Naive thymus-derived CD4-positive, alpha-beta T cell (primary cell): ENCODE data around the gene MCOLN1. TPM values are rescaled to one million over a fixed set of nuclear protein-coding genes. Genes with fewer than 3 reads are reported as not detected.

Source experiments
- ATAC-seq: fragments of 150-1000 bp; cut with Tn5 transposase; 2 replicates; pipeline ENCODE4 v1.10.0; 2021; ENCODE audit warnings: mild to moderate bottlenecking, moderate library complexity
- CTCF ChIA-PET: fragments of 350-600 bp; sonication (Branson Sonifier 250); formaldehyde crosslinking; loops from one replicate; lab custom pipeline; 2021; ENCODE audit warnings: antibody characterized with exemption; lab: Charles Lee
- POLR2A ChIA-PET: fragments of 350-600 bp; sonication (Branson Sonifier 250); formaldehyde crosslinking; loops from one replicate; lab custom pipeline; 2021; ENCODE audit warnings: antibody characterized with exemption, inconsistent platforms; lab: Charles Lee
- DNase-seq, 9 donors: peaks; one replicate each; pipeline versions ENCODE4 v3.0.0 to v3.0.0-alpha.2; 2020 to 2022; ENCODE audit warnings: mixed read lengths in 1 of 9
- H3K27ac ChIP-seq: one replicate; pipeline ENCODE4 v1.7.0; 2013; ENCODE audit warnings: mild to moderate bottlenecking, low read depth, low read length, moderate library complexity
- H3K27me3 ChIP-seq, 2 donors: one replicate each; pipeline ENCODE4 v1.7.0; 2013; ENCODE audit warnings: low read length in 2 of 2, mild to moderate bottlenecking in 2 of 2, moderate library complexity in 2 of 2; ENCODE audit not compliant: control insufficient read depth in 2 of 2, insufficient read depth in 2 of 2
- H3K36me3 ChIP-seq, 3 experiments: 1 replicate in 2 of 3; 2 replicates in 1 of 3; pipeline ENCODE4 v1.7.0; 2013; ENCODE audit warnings: low read length in 3 of 3, mild to moderate bottlenecking in 3 of 3, moderate library complexity in 1 of 3; ENCODE audit not compliant: insufficient read depth in 3 of 3, control insufficient read depth in 2 of 3
- H3K4me1 ChIP-seq, 2 donors: one replicate each; pipeline ENCODE4 v1.7.0; 2013; ENCODE audit warnings: low read length in 2 of 2, mild to moderate bottlenecking in 2 of 2, moderate library complexity in 1 of 2; ENCODE audit not compliant: control insufficient read depth in 2 of 2, insufficient read depth in 2 of 2
- H3K4me3 ChIP-seq: 2 replicates; pipeline ENCODE4 v1.7.0; 2013; ENCODE audit warnings: mild to moderate bottlenecking, low read length
- H3K9me3 ChIP-seq, 3 experiments: 1 replicate in 2 of 3; 2 replicates in 1 of 3; pipeline ENCODE4 v1.7.0; 2013; ENCODE audit warnings: low read length in 3 of 3; ENCODE audit not compliant: control insufficient read depth in 2 of 3
- H3K27ac Mint-ChIP-seq, 9 donors: one replicate each; pipeline ENCODE4 v1.8.0; 2020 to 2022; ENCODE audit warnings: mixed read lengths in 9 of 9, mild to moderate bottlenecking in 8 of 9, moderate library complexity in 5 of 9, inconsistent platforms in 2 of 9
- H3K27me3 Mint-ChIP-seq, 5 donors: one replicate each; pipeline ENCODE4 v1.8.0; 2021 to 2022; ENCODE audit warnings: mixed read lengths in 5 of 5, mild to moderate bottlenecking in 1 of 5
- H3K36me3 Mint-ChIP-seq, 5 donors: one replicate each; pipeline ENCODE4 v1.8.0; 2020 to 2022; ENCODE audit warnings: mixed read lengths in 5 of 5, mild to moderate bottlenecking in 3 of 5, inconsistent platforms in 1 of 5
- H3K4me1 Mint-ChIP-seq, 7 donors: one replicate each; pipeline ENCODE4 v1.8.0; 2020 to 2022; ENCODE audit warnings: mixed read lengths in 7 of 7, mild to moderate bottlenecking in 3 of 7, inconsistent platforms in 1 of 7
- H3K4me3 Mint-ChIP-seq, 10 donors: one replicate each; pipeline ENCODE4 v1.8.0; 2020 to 2022; ENCODE audit warnings: mild to moderate bottlenecking in 10 of 10, mixed read lengths in 10 of 10, moderate library complexity in 6 of 10, inconsistent platforms in 2 of 10
- H3K9me3 Mint-ChIP-seq, 11 donors: one replicate each; pipeline ENCODE4 v1.8.0; 2020 to 2022; ENCODE audit warnings: mixed read lengths in 11 of 11, mild to moderate bottlenecking in 4 of 11, inconsistent platforms in 1 of 11, moderate library complexity in 1 of 11
- intact Hi-C, 2 donors: fragments of 100-400 bp; cut with micrococcal nuclease; formaldehyde crosslinking; loops; one replicate each; pipeline ENCODE4 v1.15.1; 2023
- polyA plus RNA-seq, 2 donors: library from polyadenylated mRNA; unstranded; fragments of 300-500 nt; fragmentation: Illumina TruSeq; gene quantifications; one replicate each; pipeline ENCODE4 v1.2.3, GENCODE V29; 2021
- total RNA-seq, 6 experiments: library from RNA in 5 of 6; stranded (reverse) in 5 of 6; gene quantifications; 1 replicate in 5 of 6; 2 replicates in 1 of 6; pipeline ENCODE4 v1.2.3 and lab custom pipeline; 2021 to 2026

Gene MCOLN1
- total and polyA plus RNA-seq, 7 experiments from 2014 or later = 8.8 to 49.2 (median 14.8) TPM

- POLR2A ChIA-PET = interaction anchor here (0.8 kb wide), 1 partner anchor 26 kb away, joined by 3 read pairs; no protein-coding TSS in a partner anchor
- peak within 1 kb of the TSS; percentile 77 to 98 (median 85) for H3K4me3 Mint-ChIP-seq
- intact Hi-C loops = loop anchor here in 1 of 2 donors (2.0 kb wide), 1 partner anchor 19 kb away; the partner anchor contains the start of gene PNPLA6
- CTCF ChIA-PET = no interaction called here
- peak in 1 of 9 donors; percentile 57 for DNase-seq
- peaks cover 0 to 4% (median 0%) of the 10 kb centered on the region in 5 donors for H3K36me3 Mint-ChIP-seq
- H3K27me3 Mint-ChIP-seq = peaks cover 0 to 43% (median 10%) of the 10 kb centered on the region in 5 donors
- H3K4me1 Mint-ChIP-seq = peaks cover 7 to 26% (median 17%) of the 10 kb centered on the region in 7 donors
- Histone ChIP-seq H3K36me3 (no peaks in the 10 kb centered on the region), H3K27me3 (no peaks in the 10 kb centered on the region), H3K27ac (no peak within 1 kb of the TSS), H3K4me3 (peak within 1 kb of the TSS; percentile 34), H3K9me3 (no peaks in the 10 kb centered on the region), H3K4me1 (peaks cover 0 to 9% of the 10 kb centered on the region in 2 donors)
- peak; percentile 80 for ATAC-seq
- H3K9me3 Mint-ChIP-seq = peaks cover 0 to 2% (median 0%) of the 10 kb centered on the region in 11 donors
- H3K27ac Mint-ChIP-seq = peak within 1 kb of the TSS in 8 of 9 donors; percentile 55 to 89 (median 64)
These were observed 6.7 kb upstream of the MCOLN1 start, which contains the start of gene ZNF358 for GRCh38 chr19:7515645-7516151. Gene ZNF358 (plus strand): TSS chr19:7516103. CDS start chr19:7519243, 3,140 bp downstream.

GRCh38 chr19:7516333-7516732, 6.1 kb upstream of the MCOLN1 start:
- CTCF ChIA-PET = no interaction called here
- no peak for DNase-seq
- Mint-ChIP-seq H3K4me1 (peaks cover 7 to 26% (median 17%) of the 10 kb centered on the region in 7 donors), H3K36me3 (peaks cover 0 to 4% (median 0%) of the 10 kb centered on the region in 5 donors), H3K9me3 (peaks cover 0 to 2% (median 0%) of the 10 kb centered on the region in 11 donors), H3K27me3 (peaks cover 0 to 43% (median 10%) of the 10 kb centered on the region in 5 donors), H3K4me3 (peak overlapping the region; percentile 60 to 85 (median 77)), H3K27ac (peak overlapping the region in 1 of 9 donors; percentile 27)
- H3K4me3 ChIP-seq = no peak overlapping the region
- POLR2A ChIA-PET = interaction anchor here (0.8 kb wide), 1 partner anchor 27 kb away, joined by 3 read pairs; no protein-coding TSS in a partner anchor
- no peaks in the 10 kb centered on the region for H3K9me3 ChIP-seq
- intact Hi-C loops = loop anchor here in 1 of 2 donors (2.0 kb wide), 1 partner anchor 18 kb away; the partner anchor contains the start of gene PNPLA6
- no peak overlapping the region for H3K27ac ChIP-seq
- no peaks in the 10 kb centered on the region for H3K36me3 ChIP-seq
- ATAC-seq = no peak
- peaks cover 0 to 9% of the 10 kb centered on the region in 2 donors for H3K4me1 ChIP-seq
- H3K27me3 ChIP-seq = no peaks in the 10 kb centered on the region

GRCh38 chr19:7516878-7517277, 5.5 kb upstream of the MCOLN1 start:
- H3K4me3 Mint-ChIP-seq = peak overlapping the region; percentile 60 to 85 (median 77)
- H3K27me3 ChIP-seq = no peaks in the 10 kb centered on the region
- peaks cover 0 to 2% (median 0%) of the 10 kb centered on the region in 11 donors for H3K9me3 Mint-ChIP-seq
- intact Hi-C loops = loop anchor here in 1 of 2 donors (2.0 kb wide), 1 partner anchor 18 kb away; the partner anchor contains the start of gene PNPLA6
- peaks cover 0 to 44% (median 10%) of the 10 kb centered on the region in 5 donors for H3K27me3 Mint-ChIP-seq
- H3K36me3 ChIP-seq = no peaks in the 10 kb centered on the region
- H3K4me3 ChIP-seq = no peak overlapping the region
- no peak for ATAC-seq
- H3K4me1 Mint-ChIP-seq = peaks cover 9 to 30% (median 20%) of the 10 kb centered on the region in 7 donors
- H3K9me3 ChIP-seq = no peaks in the 10 kb centered on the region
- CTCF ChIA-PET = no interaction called here
- peaks cover 0 to 4% (median 0%) of the 10 kb centered on the region in 5 donors for H3K36me3 Mint-ChIP-seq
- no peak for DNase-seq
- H3K27ac ChIP-seq = no peak overlapping the region
- peaks cover under 1 to 11% of the 10 kb centered on the region in 2 donors for H3K4me1 ChIP-seq
- H3K27ac Mint-ChIP-seq = peak overlapping the region in 2 of 9 donors; percentile 27 to 45
- POLR2A ChIA-PET = interaction anchor here (0.6 kb wide), 1 partner anchor 25 kb away, joined by 3 read pairs; no protein-coding TSS in a partner anchor

- intact Hi-C loops = no loop called here
- Histone ChIP-seq H3K4me3 (no peak overlapping the region), H3K27me3 (no peaks in the 10 kb centered on the region), H3K27ac (no peak overlapping the region), H3K9me3 (no peaks in the 10 kb centered on the region), H3K36me3 (peaks cover 0 to under 1% (median 0%) of the 10 kb centered on the region in 3 experiments), H3K4me1 (peaks cover 14 to 19% of the 10 kb centered on the region in 2 donors)
- Mint-ChIP-seq H3K27me3 (peaks cover 0 to 35% (median 9%) of the 10 kb centered on the region in 5 donors), H3K4me3 (no peak overlapping the region), H3K36me3 (peaks cover 0 to 4% (median 0%) of the 10 kb centered on the region in 5 donors), H3K27ac (peak overlapping the region in 1 of 9 donors; percentile 31), H3K4me1 (peaks cover 18 to 36% (median 30%) of the 10 kb centered on the region in 7 donors), H3K9me3 (peaks cover 0 to 2% (median 0%) of the 10 kb centered on the region in 11 donors)
- DNase-seq (no peak), ATAC-seq (no peak)
- ChIA-PET CTCF (interaction anchor here (0.7 kb wide), 1 partner anchor 22 kb away, joined by 3 read pairs; a partner anchor contains a TSS), POLR2A (interaction anchor here (0.6 to 5.2 kb wide), 3 partner anchors 13 to 233 kb away, joined by 3 to 78 read pairs (median 4); partner anchors contain the start of gene PNPLA6)
These were observed 2.9 kb upstream of the MCOLN1 start for GRCh38 chr19:7519361-7520130.

- Mint-ChIP-seq H3K27me3 (peaks cover 0 to 26% (median 4%) of the 10 kb centered on the region in 5 donors), H3K4me3 (no peak overlapping the region), H3K4me1 (peaks cover 18 to 35% (median 28%) of the 10 kb centered on the region in 7 donors), H3K9me3 (peaks cover 0 to 2% (median 0%) of the 10 kb centered on the region in 11 donors), H3K36me3 (peaks cover 0 to 3% (median 0%) of the 10 kb centered on the region in 5 donors), H3K27ac (no peak overlapping the region)
- Histone ChIP-seq H3K27me3 (no peaks in the 10 kb centered on the region), H3K9me3 (no peaks in the 10 kb centered on the region), H3K4me3 (no peak overlapping the region), H3K27ac (no peak overlapping the region), H3K36me3 (peaks cover 0 to 6% (median 0%) of the 10 kb centered on the region in 3 experiments), H3K4me1 (peaks cover 14 to 19% of the 10 kb centered on the region in 2 donors)
- ATAC-seq (no peak), DNase-seq (no peak)
- CTCF ChIA-PET = no interaction called here
- intact Hi-C loops = no loop called here
- POLR2A ChIA-PET = interaction anchor here (0.6 to 5.2 kb wide), 4 partner anchors 13 to 382 kb away, joined by 3 to 78 read pairs (median 4); partner anchors contain the start of gene PNPLA6
These were observed 2.0 kb upstream of the MCOLN1 start for GRCh38 chr19:7520131-7521051.
